C4-2B (cell line): ENCODE results near the gene MGMT.

ENCODE experiments used
- H3K27ac ChIP-seq: fragments of 450-650 bp; 2 replicates; pipeline ENCODE4 v1.5.1; 2017
- CTCF ChIP-seq: fragments of 450-650 bp; conservative IDR thresholded peaks from 2 replicates; pipeline ENCODE4 v1.5.1; 2017; ENCODE audit warnings: mild to moderate bottlenecking
- ZFX ChIP-seq: fragments of 450-650 bp; IDR thresholded peaks from 2 replicates; pipeline ENCODE4 v1.6.1; 2017

Gene MGMT

DNA sequence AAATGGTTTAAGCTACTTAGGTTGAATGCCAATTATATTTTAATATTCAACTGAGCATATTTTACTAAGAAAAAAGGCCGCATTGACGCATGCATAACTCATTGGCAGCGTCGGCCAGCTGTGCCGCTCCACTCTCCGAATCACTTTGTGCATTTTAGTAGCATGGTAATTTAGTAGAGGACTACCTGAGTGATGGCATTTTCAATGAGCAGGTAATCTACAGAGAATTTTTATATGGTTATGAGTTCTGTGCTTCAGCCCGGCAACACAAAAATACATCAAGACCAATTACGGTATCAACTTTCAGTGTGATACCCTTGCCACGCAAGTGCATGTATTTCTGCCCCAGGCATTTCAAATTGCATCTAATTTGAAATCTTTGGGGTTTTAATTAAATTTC is 249.8 kb downstream of the MGMT start:
- TF ChIP-seq ZFX = no peak
- TF ChIP-seq CTCF = no peak
- no peak overlapping the region for H3K27ac ChIP-seq

GRCh38 chr10:129717816-129718547 is 250.9 kb downstream of the MGMT start:
- no peak overlapping the region for H3K27ac ChIP-seq
- TF ChIP-seq CTCF (no peak), ZFX (no peak)

DNA sequence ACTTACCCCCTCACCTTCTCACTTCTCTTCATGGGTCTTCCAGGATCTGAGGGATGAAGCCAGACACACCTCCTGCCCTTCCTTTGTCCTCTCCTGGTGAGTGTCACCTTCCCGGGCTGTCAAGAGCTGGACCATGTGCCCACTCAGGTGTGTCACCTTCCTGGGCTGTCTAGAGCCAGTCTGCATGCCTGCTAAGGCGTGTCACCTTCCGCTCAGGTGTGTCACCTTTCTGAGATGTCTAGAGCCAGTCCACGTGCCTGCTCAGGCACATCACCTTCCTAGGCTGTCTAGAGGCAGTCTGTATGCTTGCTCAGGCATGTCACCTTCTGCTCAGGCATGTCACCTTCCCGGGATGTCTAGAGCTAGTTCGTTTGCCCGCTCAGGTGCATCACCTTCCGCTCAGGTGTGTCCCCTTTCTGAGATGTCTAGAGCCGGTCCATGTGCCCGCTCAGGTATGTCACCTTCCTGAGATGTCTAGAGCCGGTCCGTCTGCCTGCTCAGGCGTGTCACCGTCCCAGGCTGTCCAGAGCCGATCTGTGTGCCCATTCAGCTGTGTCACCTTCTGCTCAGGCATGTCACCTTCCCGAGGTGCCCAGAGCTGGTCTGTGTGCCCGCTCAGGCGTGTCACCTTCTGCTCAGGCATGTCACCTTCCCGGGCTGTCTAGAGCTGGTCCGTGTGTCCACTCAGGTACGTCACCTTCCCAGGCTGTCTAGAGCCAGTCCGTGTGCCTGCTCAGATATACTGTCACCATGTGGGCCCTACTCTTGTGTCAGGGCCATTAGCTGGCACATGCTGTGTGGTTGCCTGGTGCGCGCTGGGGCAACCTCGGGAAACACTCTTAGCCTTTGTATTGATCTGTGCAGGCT is 251.7 kb downstream of the MGMT start:
- TF ChIP-seq ZFX (no peak), CTCF (no peak)
- H3K27ac ChIP-seq = no peak overlapping the region

DNA sequence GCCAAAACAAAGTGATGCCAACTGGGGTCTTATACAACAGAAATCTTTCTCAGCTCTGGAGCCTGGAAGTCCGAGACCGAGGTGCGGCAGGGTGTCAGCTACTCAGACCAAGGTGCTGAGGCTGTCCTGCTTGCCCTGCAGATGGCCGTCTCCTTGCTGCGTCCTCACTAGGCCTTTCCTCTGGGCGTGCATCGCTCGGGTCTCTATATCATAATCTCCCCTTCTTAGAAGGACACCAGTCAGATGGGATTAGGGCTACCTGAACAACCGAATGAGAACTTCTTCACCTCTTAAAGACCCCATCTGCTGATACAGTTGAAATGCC is 252.3 kb downstream of the MGMT start:
- no peak for TF ChIP-seq CTCF
- TF ChIP-seq ZFX = no peak
- H3K27ac ChIP-seq = no peak overlapping the region

DNA sequence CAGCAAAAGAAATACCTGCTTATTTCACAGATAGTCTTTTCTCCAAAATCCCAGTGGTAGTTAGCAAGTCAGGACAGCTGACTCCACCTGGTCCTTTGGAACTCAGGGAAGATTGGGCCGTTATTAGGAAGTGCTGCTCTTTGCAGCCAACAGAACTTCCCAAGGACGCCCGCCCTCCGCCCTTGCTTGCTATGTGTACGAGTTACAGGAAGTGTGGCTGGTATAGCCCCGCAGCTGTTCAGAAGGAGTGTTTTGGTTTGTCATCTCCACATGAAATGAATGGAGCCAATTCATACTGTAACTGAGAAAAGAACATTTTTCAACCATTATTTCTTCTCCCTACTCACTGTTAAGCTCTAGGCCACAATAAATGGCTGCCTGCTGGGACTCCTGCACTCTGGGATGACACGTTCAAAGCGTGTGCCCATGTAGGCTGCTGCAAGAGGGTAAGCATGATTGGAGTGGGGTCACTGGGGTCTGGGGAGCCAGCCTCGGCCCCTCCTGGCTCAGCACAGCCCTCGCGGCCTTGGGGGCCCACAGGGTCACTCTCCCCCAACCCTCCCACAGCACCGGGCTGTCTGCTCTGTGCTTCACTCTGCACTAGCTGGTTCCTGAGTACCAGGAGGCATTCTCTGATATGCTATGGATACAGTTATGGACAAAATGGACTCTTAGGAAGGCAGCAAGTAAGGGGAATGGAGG is 253.0 kb downstream of the MGMT start:
- H3K27ac ChIP-seq = no peak overlapping the region
- TF ChIP-seq ZFX (no peak), CTCF (no peak)

- no peak overlapping the region for H3K27ac ChIP-seq
- TF ChIP-seq CTCF (no peak), ZFX (no peak)
Measured at GRCh38 chr10:129725011-129725410, 258.0 kb downstream of the MGMT start.

DNA sequence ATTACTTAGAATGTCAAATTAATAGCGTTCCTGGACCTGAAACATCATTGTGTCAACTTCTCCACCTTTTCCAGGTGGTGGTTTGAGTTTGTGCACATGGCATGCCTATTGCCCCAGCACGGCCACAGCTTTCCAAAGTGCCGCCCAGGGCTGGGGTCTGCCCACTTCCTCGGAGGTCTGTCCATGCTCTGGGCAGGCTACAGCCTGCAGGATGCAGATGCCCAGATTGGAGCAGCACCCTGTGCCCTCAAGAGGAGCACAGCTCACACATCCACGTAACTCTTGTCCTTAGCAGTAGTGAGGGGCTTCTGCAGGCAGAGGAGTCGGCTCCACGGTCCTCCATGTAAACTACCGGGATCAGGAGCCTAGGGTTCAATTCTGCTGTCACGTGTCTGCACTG is 258.4 kb downstream of the MGMT start:
- TF ChIP-seq ZFX (no peak), CTCF (no peak)

More for the DNA sequence above, 258.4 kb downstream of the MGMT start:
- no peak overlapping the region for H3K27ac ChIP-seq
